ENCODE data around the gene CAMP.

Gene CAMP

DNA sequence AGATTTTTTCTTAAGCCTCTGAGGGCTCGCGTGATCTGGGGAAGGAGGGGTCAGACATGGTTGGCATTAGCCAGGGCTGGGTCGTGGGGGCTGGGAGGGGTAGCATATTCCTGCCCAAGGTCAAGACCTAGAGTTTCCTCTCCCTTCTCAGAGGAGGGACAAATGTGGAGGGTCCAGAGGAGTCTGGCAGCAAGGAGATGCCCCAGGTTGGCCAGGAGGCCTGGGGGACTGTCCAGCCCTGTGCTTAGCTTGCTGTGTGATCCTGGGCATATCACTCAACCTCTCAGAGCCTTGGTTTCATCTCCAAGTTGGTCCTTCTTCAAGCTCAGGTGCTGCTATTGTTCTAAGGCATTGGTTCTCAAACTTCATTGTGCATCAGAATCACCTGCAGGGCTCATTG, 9.1 kb upstream of the CAMP start:
- no peak for DNase-seq (ENCODE audit: low spot score)

DNA sequence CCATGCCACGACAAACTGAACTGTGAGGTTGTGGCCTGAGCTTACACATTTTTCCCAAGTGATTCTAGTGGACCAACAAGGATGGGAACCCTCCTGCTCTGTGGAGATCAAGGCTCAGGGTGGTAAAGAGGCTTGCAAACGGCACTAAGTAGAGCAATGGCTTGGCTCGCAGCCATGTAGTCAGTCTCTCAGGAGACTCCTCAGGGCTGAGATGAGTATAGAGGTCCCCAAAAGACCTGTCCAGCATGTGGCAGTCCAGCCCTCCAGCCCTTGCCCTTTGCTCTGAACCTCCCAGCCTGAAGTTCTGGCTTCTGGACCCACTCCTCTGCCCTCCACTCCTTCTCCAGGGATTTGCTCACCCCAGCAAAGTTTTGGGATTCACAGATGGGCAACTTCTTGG, 8.3 kb upstream of the CAMP start:
- DNase-seq (ENCODE audit: low spot score), result no peak

DNA sequence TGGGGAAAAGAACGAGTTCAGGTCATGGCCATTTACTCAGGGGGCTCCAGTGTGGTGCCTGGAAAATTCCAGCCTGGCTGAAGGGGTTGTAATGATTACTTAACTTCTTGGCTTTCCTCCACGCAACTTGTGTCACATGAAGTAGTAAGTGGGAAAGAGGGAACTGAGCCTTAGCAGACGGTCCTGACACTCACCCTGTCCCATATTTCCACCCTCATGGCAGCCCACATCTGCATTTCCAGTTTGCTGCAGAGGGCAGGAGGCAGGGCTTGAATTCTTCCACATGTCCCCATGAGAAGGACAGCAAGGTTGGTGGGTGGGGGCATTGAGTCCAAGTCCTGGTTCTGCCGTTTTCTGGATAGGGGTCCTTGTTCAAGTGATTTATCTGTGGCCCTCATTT, 7.8 kb upstream of the CAMP start:
- no peak for DNase-seq (ENCODE audit: low spot score)

DNA sequence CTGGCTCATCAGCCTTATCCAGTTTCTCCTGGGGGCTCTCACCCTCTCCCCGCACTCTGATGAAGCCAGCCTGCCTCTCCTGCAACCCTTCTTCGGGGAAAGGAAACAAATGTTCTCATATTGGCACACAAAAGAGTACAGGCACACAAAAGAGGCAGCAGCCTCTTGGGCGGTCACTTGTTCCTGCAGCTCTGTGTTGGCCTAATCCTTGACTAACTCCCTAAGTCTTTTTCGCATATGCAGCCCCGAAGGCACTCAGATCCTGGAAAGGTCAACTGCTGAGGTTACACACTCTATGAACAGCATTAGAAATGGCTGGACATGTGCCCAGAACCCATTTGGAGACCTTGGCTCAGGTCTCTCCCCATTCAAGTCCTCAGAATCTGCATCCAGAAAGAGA, 7.4 kb upstream of the CAMP start:
- no peak for DNase-seq (ENCODE audit: low spot score)

DNA sequence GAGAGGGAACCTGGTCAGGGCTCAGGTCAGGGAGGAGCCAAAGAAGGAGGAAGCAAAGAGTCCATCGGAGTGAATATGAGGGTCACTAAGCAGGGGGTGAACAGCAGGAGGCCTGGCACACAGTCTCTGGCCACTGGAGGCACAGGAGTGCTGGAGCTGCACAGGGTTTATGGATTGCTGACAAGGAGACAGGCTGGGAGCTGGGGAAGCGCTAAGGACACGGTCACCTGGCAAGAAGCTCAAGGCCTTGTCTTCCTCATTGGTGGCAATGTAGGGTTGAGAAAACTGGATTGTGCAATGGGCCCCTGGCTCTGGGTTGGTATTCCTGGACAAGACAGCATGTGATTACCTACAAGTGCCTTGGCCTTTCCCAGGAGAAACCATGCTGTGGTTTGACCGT, 5.8 kb upstream of the CAMP start:
- DNase-seq (ENCODE audit: low spot score), result no peak

DNA sequence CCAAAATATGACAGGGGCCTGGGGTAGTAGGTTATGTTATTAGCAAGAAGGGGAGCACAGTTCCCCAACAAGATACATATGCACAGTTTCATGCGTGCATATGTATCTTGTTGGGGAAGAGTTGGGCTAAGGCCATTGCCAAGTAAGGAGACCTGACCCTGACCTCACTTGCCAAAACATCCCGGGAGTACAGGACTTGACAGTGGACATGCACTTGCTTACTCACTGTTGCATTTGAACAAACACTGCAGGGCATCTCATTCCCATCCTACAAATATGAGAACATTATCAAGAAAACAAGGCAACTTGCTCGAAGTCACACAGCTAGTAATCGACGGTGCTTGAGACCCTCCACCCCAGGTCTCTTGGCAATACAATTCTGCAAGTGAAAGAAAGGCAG, 4.8 kb upstream of the CAMP start:
- DNase-seq (ENCODE audit: low spot score), result no peak

DNA sequence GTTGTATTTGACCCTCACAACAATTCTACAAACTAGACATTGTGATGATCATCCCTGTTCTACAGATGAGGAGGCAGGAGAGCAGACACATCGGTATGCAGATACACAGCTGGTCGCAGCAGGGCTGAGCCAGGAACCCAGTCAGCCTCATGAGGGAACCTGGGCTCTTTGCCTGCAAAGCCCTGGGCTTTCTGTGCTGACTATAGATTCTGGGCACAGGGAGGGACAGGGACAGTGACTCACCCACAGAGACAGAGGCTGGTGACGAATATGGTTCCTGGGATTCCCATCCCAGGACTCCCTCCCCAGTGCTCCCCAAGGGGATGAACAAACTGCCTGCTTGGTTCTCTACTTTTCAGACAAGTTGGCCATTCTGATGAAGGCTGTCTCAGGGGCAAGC, 3.8 kb upstream of the CAMP start:
- no peak for DNase-seq (ENCODE audit: low spot score)

DNA sequence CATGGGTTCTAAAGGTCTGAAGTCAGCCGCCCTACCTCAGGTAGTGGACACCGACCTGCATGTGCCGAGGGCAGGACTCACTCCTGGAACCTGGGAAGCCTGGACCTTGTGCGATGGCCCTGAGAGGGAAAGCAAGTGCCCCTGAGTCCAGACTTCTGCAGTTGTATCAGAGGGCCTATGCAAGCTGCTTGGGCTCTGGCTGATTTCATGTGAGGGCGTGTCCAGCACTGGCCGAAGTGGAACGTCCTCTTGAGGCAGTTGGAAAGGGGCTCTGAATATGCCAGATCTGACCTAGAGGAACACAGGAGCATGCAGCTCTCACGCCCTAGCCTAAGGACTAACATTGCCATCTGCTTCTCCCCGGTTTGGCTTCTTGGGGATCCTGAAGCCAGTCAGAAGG, 2.5 kb upstream of the CAMP start:
- no peak for DNase-seq (ENCODE audit: low spot score)

DNA sequence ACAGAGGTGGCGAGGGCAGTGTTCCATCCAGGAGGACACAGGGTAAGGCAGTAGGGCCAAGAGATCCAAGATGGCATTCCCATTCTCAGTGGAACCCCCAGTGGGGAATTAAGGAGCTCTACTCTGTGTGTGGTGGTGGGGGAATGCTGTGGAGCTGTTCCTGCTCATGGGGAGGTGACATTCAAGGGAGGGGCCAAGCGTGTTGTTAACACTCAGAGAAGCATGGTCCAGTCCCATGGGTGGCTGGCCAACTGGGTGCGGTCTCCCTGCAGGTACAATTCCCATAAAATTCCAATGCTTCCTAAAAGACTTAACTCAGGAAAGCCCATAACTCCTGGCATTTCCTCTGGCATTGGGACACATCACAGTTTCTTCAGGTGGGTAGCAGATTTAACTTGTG, 2.3 kb downstream of the CAMP start:
- no peak for DNase-seq (ENCODE audit: low spot score)

DNA sequence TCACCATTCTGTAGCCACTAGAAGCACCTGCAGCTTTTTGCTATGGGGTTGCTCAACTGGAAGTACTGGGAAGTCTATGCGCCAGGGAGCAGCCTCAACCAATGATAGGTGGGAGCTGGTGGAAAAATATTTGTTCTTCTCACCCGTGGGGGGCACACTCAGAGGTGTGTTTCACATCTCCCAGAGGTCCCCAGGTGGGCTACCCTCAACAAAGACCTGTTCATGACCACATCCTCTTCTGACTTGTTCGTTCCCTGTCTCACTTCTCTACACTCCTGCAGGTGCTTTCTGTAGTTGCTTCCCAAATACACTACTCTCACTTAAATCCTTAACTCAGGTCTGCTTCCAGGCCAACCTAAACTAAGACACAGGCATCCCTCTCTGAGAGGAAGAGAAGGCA, 3.6 kb downstream of the CAMP start:
- no peak for DNase-seq (ENCODE audit: low spot score)

DNA sequence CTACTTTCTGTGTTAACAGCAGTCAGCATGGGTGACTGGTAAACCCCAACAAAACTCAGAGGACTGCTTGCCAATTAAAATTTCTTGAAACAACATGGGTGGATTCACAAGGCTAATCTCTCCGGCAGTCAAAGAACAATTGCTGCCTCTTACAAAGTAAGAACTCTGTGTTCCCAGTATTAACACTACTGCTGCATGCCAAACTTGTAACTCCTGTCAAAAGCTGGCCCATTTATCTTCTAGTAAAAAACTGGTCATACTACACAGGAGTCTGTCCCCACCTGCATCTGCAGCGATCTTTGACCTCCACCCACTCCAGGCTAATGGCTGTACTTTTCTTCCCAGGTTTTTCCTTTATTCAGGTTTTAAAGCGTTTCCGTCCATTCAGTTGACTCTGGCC, 8.9 kb downstream of the CAMP start:
- DNase-seq (ENCODE audit: low spot score), result no peak

DNA sequence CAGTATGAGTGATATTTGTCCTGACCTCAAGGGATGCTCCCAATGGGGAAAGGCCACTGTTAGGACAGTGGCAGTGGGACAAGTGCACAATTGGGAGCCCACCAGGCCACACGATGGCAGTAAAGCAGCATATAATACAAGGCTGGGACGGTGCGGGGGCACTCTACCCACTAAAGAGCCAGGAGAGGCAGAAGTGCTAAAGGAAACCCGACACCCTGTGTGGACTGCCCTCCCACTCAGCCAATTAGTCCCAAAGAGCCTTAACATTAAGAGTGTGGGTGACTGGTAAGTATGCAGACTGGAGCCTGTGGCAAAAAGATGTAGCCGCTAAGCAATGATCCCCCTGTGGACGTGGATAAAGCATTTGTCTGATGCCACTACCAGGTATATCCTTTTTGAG, 9.4 kb downstream of the CAMP start:
- DNase-seq (ENCODE audit: low spot score), result peak; percentile 23

DNA sequence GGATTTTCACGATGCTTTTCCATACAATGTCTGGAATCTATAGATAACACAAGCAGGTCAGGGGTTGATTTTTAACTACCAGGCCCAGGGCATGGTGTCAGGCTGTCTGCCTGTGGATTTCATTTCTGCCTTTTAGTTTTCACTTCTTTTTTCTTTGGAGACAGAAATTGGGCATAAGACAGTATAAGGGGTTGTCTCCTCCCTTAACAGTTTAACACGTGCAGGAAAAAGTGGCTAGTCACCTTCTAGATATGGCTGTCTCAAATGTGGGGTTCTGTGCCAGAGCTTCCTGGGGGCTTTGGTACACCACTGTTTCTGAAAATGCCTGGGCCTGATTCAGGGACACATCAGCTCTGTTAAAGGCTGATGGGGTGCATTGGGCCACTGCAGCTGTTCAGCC, 10.2 kb downstream of the CAMP start:
- no peak for DNase-seq (ENCODE audit: low spot score)

DNA sequence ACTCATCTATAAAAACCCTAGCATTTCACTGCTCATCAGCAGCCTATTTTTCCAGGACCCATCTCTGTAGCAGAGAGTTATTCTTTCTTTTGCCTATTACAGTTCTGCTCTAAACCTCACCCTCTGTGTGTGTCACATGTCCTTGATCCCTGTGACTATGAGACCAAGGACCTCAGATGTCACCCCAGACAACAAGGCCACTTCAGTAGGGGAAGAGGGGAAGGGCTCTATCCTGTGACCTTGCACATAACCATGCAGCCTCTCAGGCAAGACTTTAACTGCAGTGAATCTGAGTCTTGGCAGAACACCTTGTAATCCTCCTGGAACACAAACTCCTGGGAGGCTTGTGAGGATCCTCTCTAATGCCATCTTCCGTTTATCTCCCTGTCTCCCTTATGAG, 13.2 kb downstream of the CAMP start:
- no peak for DNase-seq (ENCODE audit: low spot score)

DNA sequence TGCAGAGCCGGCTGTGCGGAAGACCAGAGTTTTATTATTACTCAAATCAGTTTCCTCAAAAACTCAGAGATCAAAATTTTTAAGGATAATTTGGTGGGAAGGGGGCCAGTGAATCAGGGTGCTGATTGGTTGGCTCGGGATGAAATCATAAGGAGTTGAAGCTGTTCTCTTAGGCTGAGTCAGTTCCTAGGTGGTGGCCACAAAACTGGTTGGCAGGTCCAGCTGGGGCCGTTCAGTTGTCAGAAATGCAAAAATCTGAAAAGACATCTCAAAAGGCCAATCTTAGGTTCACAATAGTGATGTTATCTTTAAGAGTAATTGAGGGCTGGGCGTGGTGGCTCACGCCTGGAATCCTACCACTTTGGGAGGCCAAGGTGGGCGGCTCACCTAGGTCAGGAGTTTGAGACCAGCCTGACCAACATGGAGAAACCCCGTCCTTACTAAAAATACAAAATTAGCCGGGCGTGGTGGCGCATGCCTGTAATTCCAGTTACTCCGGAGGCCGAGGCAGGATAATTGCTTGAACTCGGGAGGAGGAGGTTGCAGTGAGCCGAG, 15.3 kb downstream of the CAMP start:
- no peak for DNase-seq (ENCODE audit: low spot score)

DNA sequence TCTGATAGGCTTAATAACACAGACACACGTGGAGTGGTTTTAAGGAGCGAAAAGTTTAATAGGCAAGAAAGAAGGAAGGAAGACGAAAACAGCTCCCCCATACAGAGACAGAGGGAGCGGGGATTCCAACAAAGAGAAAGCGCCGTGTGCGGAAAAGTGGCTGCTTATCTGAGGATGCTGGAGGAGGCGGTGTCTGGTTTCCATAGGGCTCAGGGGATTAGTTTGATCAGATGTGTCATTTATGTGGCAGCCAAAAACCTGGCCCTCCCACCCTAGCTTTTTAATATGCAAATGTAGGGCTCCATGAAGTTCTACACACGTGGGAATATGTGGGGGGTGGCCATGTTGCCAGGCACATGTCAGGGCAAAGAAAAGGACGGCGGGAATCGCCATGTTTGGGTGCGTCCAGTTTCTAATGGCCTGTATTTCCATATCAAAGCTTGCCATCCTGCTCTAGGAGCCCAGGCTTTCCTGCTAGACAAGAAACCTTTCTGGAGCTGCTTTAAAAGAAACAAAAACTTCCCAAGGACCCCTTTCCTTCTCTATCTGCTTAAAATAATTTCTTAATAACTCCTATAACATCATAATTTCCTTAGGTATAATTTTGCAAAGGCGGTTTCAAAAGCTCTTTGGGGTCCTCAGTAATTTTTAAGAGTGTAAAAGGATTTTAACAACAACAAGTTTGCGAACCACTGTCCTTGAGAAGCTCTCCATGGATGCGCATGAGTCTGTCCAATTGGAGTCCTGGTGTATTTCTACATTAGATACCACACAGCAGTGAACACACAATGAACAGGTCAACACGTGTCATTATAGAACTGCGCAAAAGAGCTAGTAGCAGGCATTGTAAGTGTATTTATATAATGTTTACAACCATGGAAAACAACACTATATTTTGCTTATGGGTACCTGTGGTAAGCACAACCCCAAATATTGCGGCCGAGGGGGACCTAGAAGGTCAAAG, 17.0 kb downstream of the CAMP start:
- no peak for DNase-seq (ENCODE audit: low spot score)

DNA sequence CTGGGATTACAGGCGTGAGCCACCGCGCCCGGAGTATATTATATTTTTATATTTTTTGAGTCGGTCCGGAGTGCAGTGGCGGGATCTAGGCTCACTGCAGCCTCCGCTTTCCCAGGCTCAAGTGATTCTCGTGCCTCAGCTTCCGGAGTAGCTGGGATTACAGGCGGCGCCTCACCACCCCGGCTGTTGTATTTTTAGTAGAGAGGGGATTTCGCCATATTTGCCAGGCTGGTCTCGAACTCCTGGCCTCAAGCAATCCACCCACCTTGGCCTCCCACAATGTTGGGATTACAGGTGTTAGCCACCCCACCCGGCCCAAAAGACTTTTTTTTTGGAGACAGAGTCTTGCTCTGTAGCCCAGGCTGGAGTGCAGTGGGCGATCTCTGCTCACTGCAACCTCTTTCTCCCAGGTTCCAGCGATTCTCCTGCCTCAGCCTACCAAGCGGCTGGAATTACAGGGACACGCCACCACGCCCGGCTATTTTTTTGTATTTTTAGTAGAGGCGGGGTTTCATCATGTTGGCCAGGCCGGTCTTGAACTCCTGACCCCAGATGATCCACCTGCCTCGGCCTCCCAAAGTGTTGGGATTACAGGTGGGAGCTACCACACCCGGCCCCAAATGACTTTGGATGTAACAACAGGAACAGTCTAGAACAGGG, 18.6 kb downstream of the CAMP start:
- no peak for DNase-seq (ENCODE audit: low spot score)

DNA sequence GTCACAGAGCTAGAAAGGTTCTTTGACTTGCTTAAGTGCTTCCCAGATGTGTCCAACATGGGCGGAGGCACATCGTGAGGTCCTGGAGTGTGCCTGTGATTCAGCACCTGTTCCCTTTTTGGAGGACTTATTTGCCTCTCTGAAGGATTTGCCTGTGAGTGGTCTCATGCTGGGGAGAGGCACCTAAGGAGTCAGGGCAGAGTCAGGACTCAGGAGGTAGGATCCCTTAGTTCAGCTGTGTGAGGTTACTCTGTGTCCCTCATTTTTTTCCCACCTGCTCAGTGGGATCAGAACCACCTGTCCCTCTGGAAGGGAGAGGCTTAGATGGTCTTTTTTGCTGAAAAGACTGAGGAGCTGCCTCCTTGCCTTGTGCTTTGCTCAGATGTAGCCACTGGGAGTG, 20.6 kb downstream of the CAMP start:
- no peak for DNase-seq (ENCODE audit: low spot score)

DNA sequence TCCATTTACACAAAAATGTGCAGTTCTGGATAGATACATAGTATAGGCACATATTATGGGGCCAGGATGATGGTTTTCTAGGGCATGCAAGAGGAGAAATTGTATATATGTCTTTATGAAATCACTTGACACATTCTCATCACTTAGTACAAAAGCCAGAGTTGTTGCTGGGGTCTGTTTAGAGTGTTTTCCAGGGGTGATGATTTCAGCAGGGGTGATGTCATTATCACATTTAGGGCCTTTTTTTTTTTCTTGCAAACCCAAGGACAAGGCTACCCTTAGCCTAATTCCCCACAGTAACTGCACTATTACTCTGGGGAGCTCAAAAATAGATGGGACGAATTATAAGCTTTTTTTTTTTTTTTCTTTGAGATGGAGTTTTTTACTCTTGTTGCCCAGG, 21.2 kb downstream of the CAMP start:
- no peak for DNase-seq (ENCODE audit: low spot score)

DNA sequence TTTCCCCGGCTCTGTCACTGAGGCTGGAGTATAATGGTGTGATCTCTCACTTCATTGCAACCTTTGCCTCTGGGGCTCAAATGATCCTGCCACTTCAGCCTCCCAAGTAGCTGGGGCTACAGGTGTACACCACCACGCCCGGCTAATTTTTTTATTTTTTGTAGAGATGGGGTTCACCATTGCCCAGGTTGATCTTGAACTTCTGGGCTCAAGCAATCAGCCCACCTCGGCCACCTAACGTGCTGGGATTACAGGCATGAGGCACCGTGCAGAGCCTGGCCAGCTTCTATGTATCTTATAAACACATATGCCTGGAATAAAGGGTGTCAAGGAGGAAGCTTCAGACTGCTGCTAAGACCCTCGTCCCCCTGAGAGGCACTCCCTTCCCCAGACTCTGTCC, 21.8 kb downstream of the CAMP start:
- no peak for DNase-seq (ENCODE audit: low spot score)

DNA sequence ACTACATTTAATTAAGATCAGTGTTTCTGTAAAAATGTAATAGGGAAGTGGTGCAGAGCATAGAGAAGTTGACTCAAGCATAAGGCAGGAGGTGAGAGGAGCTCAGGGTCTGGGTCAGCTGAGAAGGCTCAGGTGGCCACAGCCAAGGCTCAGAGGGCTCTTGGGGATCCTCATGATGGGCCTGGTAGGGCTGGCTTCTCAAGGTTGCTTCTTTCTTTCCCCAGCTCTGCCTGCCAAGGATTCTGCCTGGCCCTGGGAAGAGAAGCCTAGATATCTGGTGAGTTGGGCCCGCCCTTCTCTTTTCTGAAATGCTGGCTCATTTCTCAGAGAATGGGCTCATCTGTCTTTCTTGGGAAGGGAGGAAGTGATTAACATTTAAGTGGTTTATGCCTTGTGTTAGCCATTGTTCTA, 24.1 kb downstream of the CAMP start:
- DNase-seq (ENCODE audit: low spot score), result no peak

DNA sequence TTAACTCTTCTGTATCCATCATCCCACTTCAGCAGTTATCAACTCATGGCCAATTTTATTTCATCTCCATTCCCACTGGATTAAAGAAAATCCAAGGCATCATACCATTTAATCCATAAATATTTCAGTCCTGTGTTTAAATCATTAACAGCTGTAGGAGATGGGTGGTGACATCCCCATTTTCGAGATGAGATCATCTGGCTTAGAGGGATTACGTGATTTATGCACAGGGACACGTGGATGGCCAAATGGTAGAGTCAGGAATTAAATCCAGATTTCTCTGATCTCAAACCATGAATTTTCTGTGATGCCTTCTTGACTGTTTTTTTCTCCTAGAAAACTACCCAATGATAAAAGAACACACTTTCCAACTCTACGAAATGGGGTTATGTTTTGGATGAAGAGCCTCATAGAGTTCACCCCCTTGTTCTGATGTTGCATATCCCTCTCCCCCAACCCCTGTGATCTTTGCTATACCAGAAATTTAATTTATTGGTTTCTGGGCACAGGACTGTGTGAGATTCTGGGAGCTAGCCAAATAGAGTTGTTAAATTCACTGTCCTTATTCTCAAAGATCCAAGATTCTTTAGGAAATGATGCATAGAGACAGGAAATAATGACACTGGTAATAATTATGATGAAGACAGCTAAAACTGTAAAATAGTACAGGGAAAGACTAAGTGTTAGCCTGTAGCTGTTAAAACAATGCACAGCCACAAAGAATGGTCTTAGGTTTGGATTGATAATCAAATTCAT, 25.0 kb downstream of the CAMP start:
- no peak for DNase-seq (ENCODE audit: low spot score)

DNA sequence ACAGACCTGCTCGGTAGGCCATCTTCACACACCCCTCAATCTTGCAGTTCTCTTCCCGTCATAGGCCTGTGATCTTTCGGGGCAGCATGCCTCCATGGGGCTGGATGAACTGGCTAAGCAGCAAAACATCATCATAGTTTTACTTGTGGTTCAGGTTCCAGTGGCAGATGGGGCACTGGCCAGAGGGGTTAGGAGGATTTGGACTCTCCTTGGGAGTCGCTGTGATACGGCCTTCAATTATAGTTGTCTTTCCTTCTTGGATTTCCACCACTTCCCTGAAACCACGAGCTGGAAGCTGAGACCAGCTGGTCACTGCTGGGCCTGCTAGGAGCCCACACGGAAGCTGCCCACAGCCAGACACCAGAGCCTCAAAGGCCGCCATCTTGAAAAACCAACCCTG, 33.3 kb downstream of the CAMP start:
- no peak for DNase-seq (ENCODE audit: low spot score)

All from hematopoietic multipotent progenitor cell treated with erythropoietin and hydrocortisone succinate and interleukin-3 and kit ligand, for 17 days (in vitro differentiated cells).